Smooth muscle cell (in vitro differentiated cells): ENCODE results near the gene TSHZ2. TPM values are rescaled to one million over a fixed set of nuclear protein-coding genes. Genes with fewer than 3 reads are reported as not detected.

Experiments
- DNase-seq: peaks from one replicate; lab custom pipeline; 2025; ENCODE audit not compliant: unreplicated experiment; lab: John Stamatoyannopoulos, UW
- H2AFZ ChIP-seq: fragments of 200-600 bp; sonication (generic); 2 replicates; pipeline ENCODE4 v1.6.0; 2016; ENCODE audit warnings: antibody characterized with exemption, low read depth, mild to moderate bottlenecking
- H3F3A ChIP-seq: fragments of 200-600 bp; sonication (generic); 2 replicates; pipeline ENCODE4 v1.6.0; 2017; ENCODE audit warnings: antibody characterized with exemption, low read depth
- H3K27ac ChIP-seq: fragments of 200-600 bp; sonication (generic); 2 replicates; pipeline ENCODE4 v1.5.1; 2016; ENCODE audit warnings: low read depth, mild to moderate bottlenecking
- H3K27me3 ChIP-seq: fragments of 200-600 bp; sonication (generic); 2 replicates; pipeline ENCODE4 v1.6.1; 2016; ENCODE audit warnings: low read depth, mild to moderate bottlenecking
- H3K36me3 ChIP-seq: fragments of 200-600 bp; sonication (generic); 2 replicates; pipeline ENCODE4 v1.5.1; 2016; ENCODE audit warnings: low read depth
- H3K4me1 ChIP-seq: fragments of 200-600 bp; sonication (generic); 2 replicates; pipeline ENCODE4 v1.5.1; 2016; ENCODE audit warnings: low read depth
- H3K4me2 ChIP-seq: fragments of 200-600 bp; sonication (generic); 2 replicates; pipeline ENCODE4 v1.6.0; 2016; ENCODE audit warnings: mild to moderate bottlenecking
- H3K4me3 ChIP-seq: fragments of 200-600 bp; sonication (generic); 2 replicates; pipeline ENCODE4 v1.5.1; 2016; ENCODE audit warnings: mild to moderate bottlenecking
- H3K79me2 ChIP-seq: fragments of 200-600 bp; sonication (generic); 2 replicates; pipeline ENCODE4 v1.6.0; 2016; ENCODE audit warnings: low read depth, mild to moderate bottlenecking
- H3K9ac ChIP-seq: fragments of 200-600 bp; sonication (generic); 2 replicates; pipeline ENCODE4 v1.6.0; 2016; ENCODE audit warnings: low read depth
- H3K9me3 ChIP-seq: fragments of 200-600 bp; sonication (generic); replicated peaks from 2 replicates; pipeline ENCODE4 v1.5.1; 2016; ENCODE audit warnings: low read depth
- H4K20me1 ChIP-seq: fragments of 200-600 bp; sonication (generic); 2 replicates; pipeline ENCODE4 v1.6.0; 2016; ENCODE audit warnings: low read depth
- CTCF ChIP-seq: fragments of 200-600 bp; sonication (generic); IDR thresholded peaks from 2 replicates; pipeline ENCODE4 v1.5.1; 2017; ENCODE audit warnings: borderline replicate concordance, mild to moderate bottlenecking, antibody characterized with exemption; ENCODE audit not compliant: insufficient read depth, poor library complexity, severe bottlenecking
- WGBS: methylation state at CpG from one replicate; pipeline ENCODE4 v1.1.7; 2016; ENCODE audit warnings: low lambda C conversion rate; 5-methylcytosine and 5-hydroxymethylcytosine counted together
- polyA plus RNA-seq: library from polyadenylated mRNA; unstranded; fragments of >200 nt; fragmentation: Nextera tagmentation; extraction: Ambion mirVana; gene quantifications from 2 replicates; pipeline ENCODE4 v1.2.1, GENCODE V29; 2016
- total RNA-seq: library from RNA; depleted of rRNA; stranded (reverse); fragments of >200 nt; gene quantifications from 2 replicates; pipeline ENCODE4 v1.2.3, GENCODE V29; 2014

The TSHZ2 gene
- total and polyA plus RNA-seq, 2 experiments from 2014 or later: 4.8 to 6.6 TPM

- H3K4me3 ChIP-seq: no peak overlapping the region
- no peak overlapping the region for H2AFZ ChIP-seq
- H3K27ac ChIP-seq: no peak overlapping the region
- no peak overlapping the region for H3K4me2 ChIP-seq
- no peaks in the 10 kb centered on the region for H3K9me3 ChIP-seq
- H3K9ac ChIP-seq: no peak overlapping the region
- WGBS: 40% methylated on average over 3 of the region's 3 CpGs
- no peaks in the 10 kb centered on the region for H3K36me3 ChIP-seq
- H3K27me3 ChIP-seq: no peaks in the 10 kb centered on the region
- no peak for TF ChIP-seq CTCF
- H4K20me1 ChIP-seq: no peaks in the 10 kb centered on the region
- no peaks in the 10 kb centered on the region for H3K79me2 ChIP-seq
- H3K4me1 ChIP-seq: peaks cover 2% of the 10 kb centered on the region
- no peaks in the 10 kb centered on the region for H3F3A ChIP-seq
- no peak for DNase-seq
Observed at GRCh38 chr20:53176134-53176533, 204.0 kb downstream of the TSHZ2 start.

- 83% methylated on average over 2 of the region's 2 CpGs for WGBS
- no peak for TF ChIP-seq CTCF
- no peak overlapping the region for H3K27ac ChIP-seq
Observed at GRCh38 chr20:53177687-53178086, 205.5 kb downstream of the TSHZ2 start.

GRCh38 chr20:53179749-53180148 lies 207.6 kb downstream of the TSHZ2 start:
- Histone ChIP-seq H3K27me3 (no peaks in the 10 kb centered on the region), H4K20me1 (no peaks in the 10 kb centered on the region), H3K36me3 (no peaks in the 10 kb centered on the region), H2AFZ (no peak overlapping the region), H3K9ac (no peak overlapping the region), H3K4me2 (no peak overlapping the region), H3K4me3 (no peak overlapping the region), H3K27ac (no peak overlapping the region), H3F3A (no peaks in the 10 kb centered on the region), H3K79me2 (no peaks in the 10 kb centered on the region), H3K4me1 (peaks cover 2% of the 10 kb centered on the region), H3K9me3 (no peaks in the 10 kb centered on the region)
- 94% methylated on average over 10 of the region's 10 CpGs for WGBS
- no peak for TF ChIP-seq CTCF
- DNase-seq: no peak

More at GRCh38 chr20:53177687-53178086, 205.5 kb downstream of the TSHZ2 start:
- Histone ChIP-seq H3K4me3 (no peak overlapping the region), H3K79me2 (no peaks in the 10 kb centered on the region), H2AFZ (no peak overlapping the region), H3K4me1 (peaks cover 2% of the 10 kb centered on the region), H4K20me1 (no peaks in the 10 kb centered on the region), H3K9ac (no peak overlapping the region), H3K4me2 (no peak overlapping the region), H3K27me3 (no peaks in the 10 kb centered on the region), H3K9me3 (no peaks in the 10 kb centered on the region), H3F3A (no peaks in the 10 kb centered on the region), H3K36me3 (no peaks in the 10 kb centered on the region)
- DNase-seq: no peak

GRCh38 chr20:53180928-53181362 lies 208.8 kb downstream of the TSHZ2 start:
- Histone ChIP-seq H3K9ac (no peak overlapping the region), H3K79me2 (no peaks in the 10 kb centered on the region), H3K27me3 (no peaks in the 10 kb centered on the region), H3K9me3 (no peaks in the 10 kb centered on the region), H3K4me3 (no peak overlapping the region), H3K36me3 (no peaks in the 10 kb centered on the region), H3K4me1 (peaks cover 2% of the 10 kb centered on the region), H2AFZ (no peak overlapping the region), H4K20me1 (no peaks in the 10 kb centered on the region), H3K27ac (no peak overlapping the region), H3F3A (no peaks in the 10 kb centered on the region), H3K4me2 (no peak overlapping the region)
- DNase-seq: no peak
- WGBS: 93% methylated on average over 4 of the region's 4 CpGs
- no peak for TF ChIP-seq CTCF
